DND-41 (cell line): ENCODE results near the gene SYT4.

Source experiments
- ATAC-seq: fragments of 200-7000 bp; cut with Tn5 transposase; 3 replicates; pipeline ENCODE4 v1.9.1; 2021; ENCODE audit warnings: low read depth; ENCODE audit not compliant: insufficient read depth
- DNase-seq: peaks from one replicate; pipeline ENCODE4 v3.0.0-alpha.2; 2020
- H2AFZ ChIP-seq: 2 replicates; pipeline ENCODE4 v1.6.0; 2012; ENCODE audit warnings: low read depth, low read length
- H3K27ac ChIP-seq: 2 replicates; pipeline ENCODE4 v1.5.1; 2012; ENCODE audit warnings: low read length, inconsistent platforms
- H3K27me3 ChIP-seq: fragments of 200-600 bp; sonication (generic); 2 replicates; pipeline ENCODE4 v1.6.0; 2012; ENCODE audit warnings: low read length, mild to moderate bottlenecking, inconsistent platforms; ENCODE audit not compliant: insufficient read depth, poor library complexity
- H3K36me3 ChIP-seq: 2 replicates; pipeline ENCODE4 v1.5.1; 2012; ENCODE audit warnings: low read length, inconsistent platforms; ENCODE audit not compliant: insufficient read depth
- H3K4me1 ChIP-seq: 2 replicates; pipeline ENCODE4 v1.5.1; 2012; ENCODE audit warnings: mild to moderate bottlenecking, low read length; ENCODE audit not compliant: insufficient read depth
- H3K4me2 ChIP-seq: 2 replicates; pipeline ENCODE4 v1.6.0; 2012; ENCODE audit warnings: mild to moderate bottlenecking, moderate library complexity, low read length, inconsistent platforms; ENCODE audit not compliant: insufficient read depth
- H3K4me3 ChIP-seq, 2 experiments: fragments of 200-600 bp in 1 of 2; shearing (Covaris generic) in 1 of 2; 2 replicates each; pipeline ENCODE4 v1.5.1; 2012 to 2016; ENCODE audit warnings: inconsistent platforms in 2 of 2, low read length in 2 of 2, mild to moderate bottlenecking in 2 of 2, low read depth in 1 of 2, moderate library complexity in 1 of 2
- H3K79me2 ChIP-seq: 2 replicates; pipeline ENCODE4 v1.6.0; 2012; ENCODE audit warnings: low read length, inconsistent platforms; ENCODE audit not compliant: insufficient read depth
- H3K9ac ChIP-seq: 2 replicates; pipeline ENCODE4 v1.6.0; 2012; ENCODE audit warnings: low read depth, mild to moderate bottlenecking, inconsistent platforms, low read length, moderate library complexity
- H3K9me3 ChIP-seq: 2 replicates; pipeline ENCODE4 v1.5.1; 2012; ENCODE audit warnings: low read length, moderate library complexity, mild to moderate bottlenecking, inconsistent platforms; ENCODE audit not compliant: insufficient read depth, severe bottlenecking
- H4K20me1 ChIP-seq: 2 replicates; pipeline ENCODE4 v1.6.0; 2012; ENCODE audit warnings: low read length; ENCODE audit not compliant: insufficient read depth
- EZH2 ChIP-seq: IDR thresholded peaks from 3 replicates; pipeline ENCODE4 v1.6.1; 2012; ENCODE audit warnings: borderline replicate concordance, low read depth, mild to moderate bottlenecking, moderate library complexity, low read length, inconsistent platforms; ENCODE audit not compliant: severe bottlenecking
- TF ChIP-seq, protein P1 (sequence below): IDR thresholded peaks from 2 replicates; pipeline ENCODE4 v1.5.1; 2012; ENCODE audit warnings: borderline replicate concordance, low read length, moderate library complexity, mild to moderate bottlenecking; ENCODE audit not compliant: poor library complexity, severe bottlenecking; ENCODE audit errors: extremely low read depth

The SYT4 gene

GRCh38 chr18:43283299-43283698, 6.0 kb upstream of the SYT4 start:
- no peaks in the 10 kb centered on the region for H3K9me3 ChIP-seq
- no peaks in the 10 kb centered on the region for H3K79me2 ChIP-seq
- no peak overlapping the region for H3K4me3 ChIP-seq
- H3K4me1 ChIP-seq, result peaks cover 2% of the 10 kb centered on the region; the same call in 1 of the 2 replicates
- H4K20me1 ChIP-seq, result no peaks in the 10 kb centered on the region
- TF ChIP-seq, protein P1, sequence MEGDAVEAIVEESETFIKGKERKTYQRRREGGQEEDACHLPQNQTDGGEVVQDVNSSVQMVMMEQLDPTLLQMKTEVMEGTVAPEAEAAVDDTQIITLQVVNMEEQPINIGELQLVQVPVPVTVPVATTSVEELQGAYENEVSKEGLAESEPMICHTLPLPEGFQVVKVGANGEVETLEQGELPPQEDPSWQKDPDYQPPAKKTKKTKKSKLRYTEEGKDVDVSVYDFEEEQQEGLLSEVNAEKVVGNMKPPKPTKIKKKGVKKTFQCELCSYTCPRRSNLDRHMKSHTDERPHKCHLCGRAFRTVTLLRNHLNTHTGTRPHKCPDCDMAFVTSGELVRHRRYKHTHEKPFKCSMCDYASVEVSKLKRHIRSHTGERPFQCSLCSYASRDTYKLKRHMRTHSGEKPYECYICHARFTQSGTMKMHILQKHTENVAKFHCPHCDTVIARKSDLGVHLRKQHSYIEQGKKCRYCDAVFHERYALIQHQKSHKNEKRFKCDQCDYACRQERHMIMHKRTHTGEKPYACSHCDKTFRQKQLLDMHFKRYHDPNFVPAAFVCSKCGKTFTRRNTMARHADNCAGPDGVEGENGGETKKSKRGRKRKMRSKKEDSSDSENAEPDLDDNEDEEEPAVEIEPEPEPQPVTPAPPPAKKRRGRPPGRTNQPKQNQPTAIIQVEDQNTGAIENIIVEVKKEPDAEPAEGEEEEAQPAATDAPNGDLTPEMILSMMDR, result no peak
- no peak for TF ChIP-seq EZH2
- H3K9ac ChIP-seq, result no peak overlapping the region
- no peak overlapping the region for H2AFZ ChIP-seq
- H3K27ac ChIP-seq, result no peak overlapping the region
- H3K4me2 ChIP-seq, result no peak overlapping the region
- no peaks in the 10 kb centered on the region for H3K36me3 ChIP-seq
- DNase-seq (no peak), ATAC-seq (no peak)
- H3K27me3 ChIP-seq, result no peaks in the 10 kb centered on the region

DNA sequence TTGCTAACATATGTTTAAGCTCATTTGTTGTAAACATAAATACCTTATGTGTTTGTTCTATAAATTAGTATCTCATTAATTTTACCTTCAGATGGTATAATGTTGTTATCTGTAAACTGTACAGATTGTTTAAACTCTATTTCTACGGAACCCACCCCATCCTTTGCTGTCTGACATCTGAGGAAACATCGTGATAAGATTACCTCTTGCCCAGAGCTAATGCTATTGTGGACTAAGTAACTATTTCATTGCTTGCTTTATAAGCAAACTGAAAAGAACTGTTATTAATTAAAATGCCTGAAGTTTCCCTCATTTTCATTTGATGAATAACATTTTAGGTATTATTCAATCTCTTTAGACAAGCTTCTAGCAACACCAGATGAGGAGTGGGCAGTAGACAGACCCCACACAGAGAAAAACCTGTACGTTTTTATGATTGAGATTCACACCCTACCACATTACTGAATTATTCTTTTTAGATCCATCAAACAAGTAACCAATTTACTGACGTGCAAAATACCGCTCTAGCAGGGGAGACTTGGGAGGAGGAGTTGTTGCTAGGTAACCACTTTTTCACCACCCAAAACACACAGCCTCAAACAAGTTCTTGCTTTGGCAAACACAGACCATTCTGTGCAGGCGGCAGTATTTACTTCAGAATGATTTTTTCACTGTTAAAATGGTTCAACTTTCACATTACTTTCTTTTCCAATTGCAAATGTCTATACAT, 1.9 kb upstream of the SYT4 start:
- no peaks in the 10 kb centered on the region for H4K20me1 ChIP-seq
- H3K27ac ChIP-seq, result no peak overlapping the region
- ATAC-seq (peak; percentile 64; the same call in 2 of the 3 replicates), DNase-seq (peak; percentile 10)
- TF ChIP-seq EZH2, result no peak
- TF ChIP-seq, protein P1, result no peak
- peaks cover 2% of the 10 kb centered on the region; the same call in 1 of the 2 replicates for H3K4me1 ChIP-seq
- H3K27me3 ChIP-seq, result no peaks in the 10 kb centered on the region
- no peak overlapping the region for H2AFZ ChIP-seq
- no peak overlapping the region for H3K4me2 ChIP-seq
- no peaks in the 10 kb centered on the region for H3K9me3 ChIP-seq
- no peak overlapping the region for H3K9ac ChIP-seq
- H3K79me2 ChIP-seq, result no peaks in the 10 kb centered on the region
- H3K4me3 ChIP-seq, result no peak overlapping the region
- H3K36me3 ChIP-seq, result no peaks in the 10 kb centered on the region

GRCh38 chr18:43278355-43278754, 1.1 kb upstream of the SYT4 start:
- Histone ChIP-seq H3K4me2 (no peak overlapping the region), H4K20me1 (no peaks in the 10 kb centered on the region), H3K36me3 (no peaks in the 10 kb centered on the region), H2AFZ (no peak overlapping the region), H3K9ac (no peak overlapping the region), H3K9me3 (no peaks in the 10 kb centered on the region), H3K79me2 (no peaks in the 10 kb centered on the region), H3K27ac (no peak overlapping the region), H3K27me3 (no peaks in the 10 kb centered on the region), H3K4me1 (peaks cover 2% of the 10 kb centered on the region; the same call in 1 of the 2 replicates), H3K4me3 (no peak overlapping the region)
- TF ChIP-seq, protein P1, result no peak
- TF ChIP-seq EZH2, result no peak
- ATAC-seq (no peak), DNase-seq (no peak)

DNA sequence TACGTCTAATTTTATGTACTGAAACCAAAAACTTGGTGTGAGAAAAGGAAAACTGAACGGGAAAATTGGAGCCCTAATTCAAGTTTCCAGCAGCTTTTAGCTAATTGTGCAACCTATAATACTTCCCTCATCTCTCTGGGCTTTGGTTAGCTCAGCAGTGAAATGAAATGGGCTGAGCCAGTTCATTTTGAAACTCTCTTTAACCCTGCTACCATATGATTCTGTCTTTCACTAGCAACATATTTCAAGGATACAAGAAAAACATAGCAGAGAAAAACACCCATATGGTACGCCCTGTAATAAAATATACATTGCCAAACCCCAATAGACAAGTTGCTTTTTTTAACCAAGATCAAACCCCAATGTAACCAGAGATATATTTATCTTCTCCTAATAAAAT, 799 bp downstream of the SYT4 start:
- no peak overlapping the region for H3K27ac ChIP-seq
- ATAC-seq, result no peak
- H3K27me3 ChIP-seq, result no peaks in the 10 kb centered on the region
- no peak overlapping the region for H2AFZ ChIP-seq
- peaks cover 2% of the 10 kb centered on the region; the same call in 1 of the 2 replicates for H3K4me1 ChIP-seq
- no peaks in the 10 kb centered on the region for H4K20me1 ChIP-seq
- no peak for DNase-seq
- H3K4me2 ChIP-seq, result no peak overlapping the region
- H3K9me3 ChIP-seq, result no peaks in the 10 kb centered on the region
- no peak overlapping the region for H3K4me3 ChIP-seq
- H3K36me3 ChIP-seq, result no peaks in the 10 kb centered on the region
- TF ChIP-seq, protein P1, result no peak
- no peak for TF ChIP-seq EZH2
- no peak overlapping the region for H3K9ac ChIP-seq
- H3K79me2 ChIP-seq, result no peaks in the 10 kb centered on the region
